Fibroblast of the aortic adventitia (primary cell): ENCODE measurements around the gene ARL4A. TPM values are rescaled to one million over a fixed set of nuclear protein-coding genes. Genes with fewer than 3 reads are reported as not detected.
"Not testable (repeated sequence)": the region's sequence is repeated elsewhere in the genome, so short reads cannot be mapped to it uniquely, and the experiment has no call there.

Source experiments
- DNase-seq: peaks from one replicate; pipeline ENCODE4 v3.0.0-alpha.2; 2010; ENCODE audit warnings: low read depth
- H3K4me3 ChIP-seq: 2 replicates; pipeline ENCODE4 v1.5.1; 2011; ENCODE audit warnings: low read depth, mild to moderate bottlenecking, control low read depth, low read length, moderate library complexity
- total RNA-seq: library from RNA; depleted of rRNA; stranded (reverse); fragments of >200 nt; gene quantifications from 2 replicates; pipeline ENCODE4 v1.2.3, GENCODE V29; 2012; ENCODE audit warnings: low replicate concordance
- TF ChIP-seq, protein P1 (sequence below): IDR thresholded peaks from 2 replicates; pipeline ENCODE4 v1.5.1; 2011; ENCODE audit warnings: mild to moderate bottlenecking, low read length, control low read depth, inconsistent platforms; ENCODE audit not compliant: insufficient read depth

Gene ARL4A
- total RNA-seq, 1 donor: 25.8 TPM

GRCh38 chr7:12642508-12642907 lies 44.9 kb upstream of the ARL4A start:
- H3K4me3 ChIP-seq: no peak overlapping the region
- DNase-seq: no peak
- TF ChIP-seq, protein P1, sequence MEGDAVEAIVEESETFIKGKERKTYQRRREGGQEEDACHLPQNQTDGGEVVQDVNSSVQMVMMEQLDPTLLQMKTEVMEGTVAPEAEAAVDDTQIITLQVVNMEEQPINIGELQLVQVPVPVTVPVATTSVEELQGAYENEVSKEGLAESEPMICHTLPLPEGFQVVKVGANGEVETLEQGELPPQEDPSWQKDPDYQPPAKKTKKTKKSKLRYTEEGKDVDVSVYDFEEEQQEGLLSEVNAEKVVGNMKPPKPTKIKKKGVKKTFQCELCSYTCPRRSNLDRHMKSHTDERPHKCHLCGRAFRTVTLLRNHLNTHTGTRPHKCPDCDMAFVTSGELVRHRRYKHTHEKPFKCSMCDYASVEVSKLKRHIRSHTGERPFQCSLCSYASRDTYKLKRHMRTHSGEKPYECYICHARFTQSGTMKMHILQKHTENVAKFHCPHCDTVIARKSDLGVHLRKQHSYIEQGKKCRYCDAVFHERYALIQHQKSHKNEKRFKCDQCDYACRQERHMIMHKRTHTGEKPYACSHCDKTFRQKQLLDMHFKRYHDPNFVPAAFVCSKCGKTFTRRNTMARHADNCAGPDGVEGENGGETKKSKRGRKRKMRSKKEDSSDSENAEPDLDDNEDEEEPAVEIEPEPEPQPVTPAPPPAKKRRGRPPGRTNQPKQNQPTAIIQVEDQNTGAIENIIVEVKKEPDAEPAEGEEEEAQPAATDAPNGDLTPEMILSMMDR: no peak

- H3K4me3 ChIP-seq: no peak overlapping the region
- TF ChIP-seq, protein P1: no peak
- peak; percentile 20 for DNase-seq
Observed at GRCh38 chr7:12643001-12643643, 44.3 kb upstream of the ARL4A start.

GRCh38 chr7:12643644-12644043 lies 43.8 kb upstream of the ARL4A start:
- DNase-seq: no peak
- TF ChIP-seq, protein P1: no peak
- H3K4me3 ChIP-seq: no peak overlapping the region

DNA sequence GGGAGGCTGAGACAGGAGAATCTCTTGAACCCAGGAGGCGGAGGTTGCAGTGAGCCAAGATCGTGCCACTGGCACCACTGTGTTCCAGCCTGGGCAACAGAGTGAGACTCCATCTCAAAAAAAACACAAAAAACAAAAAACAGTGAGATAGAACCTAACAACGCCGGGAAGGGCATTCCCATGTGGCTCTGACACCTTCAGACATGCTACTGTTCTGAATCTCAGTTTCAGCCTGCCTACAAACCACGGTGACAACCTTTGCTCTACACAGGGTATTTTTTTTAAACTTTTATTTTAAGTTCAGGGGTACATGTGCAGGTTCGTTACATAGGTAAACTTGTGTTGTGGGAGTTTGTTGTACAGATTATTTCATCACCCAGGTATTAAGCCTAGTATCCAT lies 42.2 kb upstream of the ARL4A start:
- not testable (repeated sequence) for H3K4me3 ChIP-seq, DNase-seq

GRCh38 chr7:12646139-12646538 lies 41.3 kb upstream of the ARL4A start:
- TF ChIP-seq, protein P1: no peak
- DNase-seq: peak; percentile 60
- H3K4me3 ChIP-seq: no peak overlapping the region

GRCh38 chr7:12647364-12648219 lies 39.8 kb upstream of the ARL4A start:
- TF ChIP-seq, protein P1: no peak
- no peak overlapping the region for H3K4me3 ChIP-seq
- DNase-seq: peak; percentile 64

DNA sequence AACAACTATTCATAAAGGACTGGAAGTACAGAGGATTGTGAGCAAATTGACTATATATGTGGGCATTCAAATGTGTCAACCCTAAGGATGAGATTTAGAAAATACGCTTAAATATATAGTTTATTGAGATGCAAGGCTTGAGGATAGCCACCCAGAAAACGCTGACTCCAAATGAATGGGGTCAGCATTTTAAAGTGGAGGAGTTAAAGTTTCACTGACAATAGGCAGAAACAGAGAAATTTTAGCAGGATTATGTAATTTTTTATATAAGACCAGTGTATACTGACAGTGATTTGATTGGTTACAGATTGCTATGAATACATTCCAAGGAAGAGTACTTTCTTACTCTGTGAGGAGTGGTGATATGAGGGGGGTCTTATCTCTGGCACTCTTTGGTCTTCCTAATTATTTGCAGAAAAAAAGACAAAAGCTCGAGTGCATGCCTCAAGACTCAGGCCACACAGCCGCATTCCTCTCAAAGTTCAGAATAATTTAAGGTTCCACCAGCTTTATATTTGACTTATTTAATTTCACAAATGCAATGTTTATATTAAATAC lies 38.6 kb upstream of the ARL4A start:
- no peak for DNase-seq
- TF ChIP-seq, protein P1: no peak
- no peak overlapping the region for H3K4me3 ChIP-seq
